ENCODE results near the gene SOBP. TPM values are rescaled to one million over a fixed set of nuclear protein-coding genes. Genes with fewer than 3 reads are reported as not detected.

The SOBP gene
- total RNA-seq, 2 donors from 2014 or later = 1.5 to 1.9 TPM

GRCh38 chr6:107626645-107627044, 136.7 kb downstream of the SOBP start:
- H3K27ac ChIP-seq (ENCODE audit: low read depth, low read length) = no peak overlapping the region
- no peaks in the 10 kb centered on the region for H3K36me3 ChIP-seq (ENCODE audit: control insufficient read depth, insufficient read depth, low read length)
- Mint-ChIP-seq H3K36me3 (ENCODE audit: low read depth) (no peaks in the 10 kb centered on the region), H3K9me3 (no peaks in the 10 kb centered on the region), H3K27ac (no peak overlapping the region), H3K4me3 (no peak overlapping the region), H3K4me1 (peaks cover 14% of the 10 kb centered on the region), H3K27me3 (ENCODE audit: insufficient read depth) (peaks cover 4% of the 10 kb centered on the region)
- no peaks in the 10 kb centered on the region for H3K4me1 ChIP-seq (ENCODE audit: control insufficient read depth, insufficient read depth, low read length)
- no peaks in the 10 kb centered on the region for H3K9me3 ChIP-seq (ENCODE audit: control insufficient read depth, low read length)
- H3K27me3 ChIP-seq (ENCODE audit: control insufficient read depth, insufficient read depth, low read length, poor library complexity, severe bottlenecking) = peaks cover 51% of the 10 kb centered on the region
- DNase-seq = no peak
- no peak overlapping the region for H3K4me3 ChIP-seq (ENCODE audit: low read length)
- H3K9ac ChIP-seq (ENCODE audit: extremely low read depth, low read length, poor library complexity, severe bottlenecking) = no peak overlapping the region
- TF ChIP-seq, protein P1, sequence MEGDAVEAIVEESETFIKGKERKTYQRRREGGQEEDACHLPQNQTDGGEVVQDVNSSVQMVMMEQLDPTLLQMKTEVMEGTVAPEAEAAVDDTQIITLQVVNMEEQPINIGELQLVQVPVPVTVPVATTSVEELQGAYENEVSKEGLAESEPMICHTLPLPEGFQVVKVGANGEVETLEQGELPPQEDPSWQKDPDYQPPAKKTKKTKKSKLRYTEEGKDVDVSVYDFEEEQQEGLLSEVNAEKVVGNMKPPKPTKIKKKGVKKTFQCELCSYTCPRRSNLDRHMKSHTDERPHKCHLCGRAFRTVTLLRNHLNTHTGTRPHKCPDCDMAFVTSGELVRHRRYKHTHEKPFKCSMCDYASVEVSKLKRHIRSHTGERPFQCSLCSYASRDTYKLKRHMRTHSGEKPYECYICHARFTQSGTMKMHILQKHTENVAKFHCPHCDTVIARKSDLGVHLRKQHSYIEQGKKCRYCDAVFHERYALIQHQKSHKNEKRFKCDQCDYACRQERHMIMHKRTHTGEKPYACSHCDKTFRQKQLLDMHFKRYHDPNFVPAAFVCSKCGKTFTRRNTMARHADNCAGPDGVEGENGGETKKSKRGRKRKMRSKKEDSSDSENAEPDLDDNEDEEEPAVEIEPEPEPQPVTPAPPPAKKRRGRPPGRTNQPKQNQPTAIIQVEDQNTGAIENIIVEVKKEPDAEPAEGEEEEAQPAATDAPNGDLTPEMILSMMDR (conservative IDR thresholded peaks at IDR 0.05) = no peak
- 71 to 81% methylated on average over 1 to 5 of the region's 5 CpGs for WGBS, 2 experiments (ENCODE audit: insufficient coverage in 1 of 2, insufficient read length in 1 of 2)

- peaks cover 16% of the 10 kb centered on the region for H3K27me3 Mint-ChIP-seq (ENCODE audit: insufficient read depth)
Measured at GRCh38 chr6:107627969-107628368, 138.1 kb downstream of the SOBP start.

DNA sequence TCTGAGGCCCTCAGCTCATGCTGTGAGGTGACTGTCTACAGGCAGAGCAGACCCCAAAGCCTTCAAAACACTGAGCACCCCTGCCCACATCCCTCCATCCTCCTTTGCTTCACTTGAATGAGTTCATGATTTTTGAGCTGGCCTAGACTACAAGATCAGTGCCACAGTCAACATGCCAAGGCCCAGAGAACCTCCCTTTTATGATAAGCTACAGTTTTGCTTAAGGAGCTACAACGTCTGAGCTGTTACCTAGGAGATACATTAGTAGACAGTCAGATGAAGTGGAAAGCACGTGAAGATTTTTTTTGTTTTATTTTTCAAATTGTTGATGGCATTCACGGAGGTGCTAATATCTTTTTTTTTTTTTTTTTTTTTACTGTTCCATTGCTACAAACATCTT, 139.0 kb downstream of the SOBP start:
- Mint-ChIP-seq H3K27me3 (ENCODE audit: insufficient read depth) (peaks cover 25% of the 10 kb centered on the region), H3K27ac (no peak overlapping the region), H3K36me3 (ENCODE audit: low read depth) (no peaks in the 10 kb centered on the region), H3K4me3 (no peak overlapping the region), H3K9me3 (no peaks in the 10 kb centered on the region), H3K4me1 (peaks cover 9% of the 10 kb centered on the region)
- TF ChIP-seq, protein P1 (conservative IDR thresholded peaks at IDR 0.05) = no peak
- no peaks in the 10 kb centered on the region for H3K9me3 ChIP-seq (ENCODE audit: control insufficient read depth, low read length)
- DNase-seq = no peak
- WGBS, 2 experiments (ENCODE audit: insufficient coverage in 1 of 2, insufficient read length in 1 of 2) = 60 to 92% methylated on average over 1 to 2 of the region's 3 CpGs
- H3K27me3 ChIP-seq (ENCODE audit: control insufficient read depth, insufficient read depth, low read length, poor library complexity, severe bottlenecking) = peaks cover 57% of the 10 kb centered on the region
- no peaks in the 10 kb centered on the region for H3K4me1 ChIP-seq (ENCODE audit: control insufficient read depth, insufficient read depth, low read length)
- H3K36me3 ChIP-seq (ENCODE audit: control insufficient read depth, insufficient read depth, low read length) = no peaks in the 10 kb centered on the region
- no peak overlapping the region for H3K4me3 ChIP-seq (ENCODE audit: low read length)
- no peak overlapping the region for H3K9ac ChIP-seq (ENCODE audit: extremely low read depth, low read length, poor library complexity, severe bottlenecking)
- no peak overlapping the region for H3K27ac ChIP-seq (ENCODE audit: low read depth, low read length)

More at GRCh38 chr6:107627969-107628368, 138.1 kb downstream of the SOBP start:
- no peak overlapping the region for H3K4me3 Mint-ChIP-seq
- peaks cover 9% of the 10 kb centered on the region for H3K4me1 Mint-ChIP-seq
- WGBS, 2 experiments (ENCODE audit: insufficient coverage in 1 of 2, insufficient read length in 1 of 2) = 89% methylated on average over 4 of the region's 4 CpGs
- Histone ChIP-seq H3K9ac (ENCODE audit: extremely low read depth, low read length, poor library complexity, severe bottlenecking) (no peak overlapping the region), H3K27me3 (ENCODE audit: control insufficient read depth, insufficient read depth, low read length, poor library complexity, severe bottlenecking) (peaks cover 57% of the 10 kb centered on the region), H3K27ac (ENCODE audit: low read depth, low read length) (no peak overlapping the region), H3K4me1 (ENCODE audit: control insufficient read depth, insufficient read depth, low read length) (no peaks in the 10 kb centered on the region), H3K9me3 (ENCODE audit: control insufficient read depth, low read length) (no peaks in the 10 kb centered on the region), H3K4me3 (ENCODE audit: low read length) (no peak overlapping the region), H3K36me3 (ENCODE audit: control insufficient read depth, insufficient read depth, low read length) (no peaks in the 10 kb centered on the region)
- no peaks in the 10 kb centered on the region for H3K9me3 Mint-ChIP-seq
- TF ChIP-seq, protein P1 (conservative IDR thresholded peaks at IDR 0.05) = no peak
- DNase-seq = no peak
- H3K27ac Mint-ChIP-seq = no peak overlapping the region
- H3K36me3 Mint-ChIP-seq (ENCODE audit: low read depth) = no peaks in the 10 kb centered on the region

All from endodermal cell (in vitro differentiated cells).